GM21786 (cell line): ENCODE results near the gene TRIM40.

Experiments used
- ATAC-seq: cut with Tn5 transposase; IDR thresholded peaks from one replicate; pipeline ENCODE4 v1.9.1; 2021; ENCODE audit not compliant: unreplicated experiment

Gene TRIM40

GRCh38 chr6:30147096-30147495 is 11.2 kb downstream of the TRIM40 start:
- ATAC-seq = no peak

GRCh38 chr6:30149234-30149633 is 13.3 kb downstream of the TRIM40 start:
- no peak for ATAC-seq

- ATAC-seq = no peak
Measured at GRCh38 chr6:30149858-30150550, 14.1 kb downstream of the TRIM40 start.

GRCh38 chr6:30150671-30151395 is 14.9 kb downstream of the TRIM40 start:
- ATAC-seq = no peak

GRCh38 chr6:30151580-30151979 is 15.6 kb downstream of the TRIM40 start:
- no peak for ATAC-seq

- ATAC-seq = no peak
Measured at GRCh38 chr6:30152016-30152673, 16.2 kb downstream of the TRIM40 start.

- ATAC-seq = no peak
Measured at GRCh38 chr6:30152910-30153610, 17.1 kb downstream of the TRIM40 start.

- ATAC-seq = no peak
Measured at GRCh38 chr6:30154061-30154460, 18.1 kb downstream of the TRIM40 start.

- no peak for ATAC-seq
Measured at GRCh38 chr6:30154709-30155519, 19.0 kb downstream of the TRIM40 start.

GRCh38 chr6:30155520-30156261 is 19.8 kb downstream of the TRIM40 start:
- no peak for ATAC-seq

GRCh38 chr6:30156262-30156599 is 20.3 kb downstream of the TRIM40 start:
- no peak for ATAC-seq

GRCh38 chr6:30156774-30157173 is 20.8 kb downstream of the TRIM40 start:
- no peak for ATAC-seq

GRCh38 chr6:30157581-30157980 is 21.6 kb downstream of the TRIM40 start:
- no peak for ATAC-seq

- ATAC-seq = no peak
Measured at GRCh38 chr6:30157999-30158398, 22.1 kb downstream of the TRIM40 start.

GRCh38 chr6:30158475-30159040 is 22.6 kb downstream of the TRIM40 start:
- ATAC-seq = no peak

GRCh38 chr6:30160008-30160784 is 24.3 kb downstream of the TRIM40 start:
- no peak for ATAC-seq

- no peak for ATAC-seq
Measured at GRCh38 chr6:30160785-30161531, 25.0 kb downstream of the TRIM40 start, which contains the start of gene TRIM10. TSS of gene TRIM10 (minus strand) at chr6:30161211. CDS start at chr6:30160858, 353 bp downstream.
